Tibial nerve (tissue), 4 donors: Measurements from ENCODE around the gene ROCK2. TPM values are rescaled to one million over a fixed set of nuclear protein-coding genes. Genes with fewer than 3 reads are reported as not detected.

Experiments used
- DNase-seq, 2 donors: peaks; one replicate each; pipeline ENCODE4 v3.0.0-alpha.2; 2019; ENCODE audit warnings: low spot score in 2 of 2
- H3K27ac ChIP-seq, 4 donors: fragments of 200-600 bp; sonication (generic) in 3 of 4; one replicate each; pipeline ENCODE4 v1.5.1; 2017 to 2019; ENCODE audit warnings: mild to moderate bottlenecking in 1 of 4
- H3K27me3 ChIP-seq, 2 donors: fragments of 200-600 bp; sonication (generic) in 1 of 2; one replicate each; pipeline versions ENCODE4 v1.5.1 to v1.6.0; 2017 to 2019
- H3K36me3 ChIP-seq, 3 donors: fragments of 200-600 bp; sonication (generic); one replicate each; pipeline ENCODE4 v1.5.1; 2018 to 2019
- H3K4me1 ChIP-seq, 4 donors: fragments of 200-600 bp; sonication (generic) in 3 of 4; one replicate each; pipeline ENCODE4 v1.5.1; 2017 to 2019
- H3K4me3 ChIP-seq, 4 donors: fragments of 200-600 bp; sonication (generic) in 3 of 4; one replicate each; pipeline ENCODE4 v1.5.1; 2017 to 2019; ENCODE audit warnings: mild to moderate bottlenecking in 1 of 4, moderate library complexity in 1 of 4
- H3K9me3 ChIP-seq, 4 donors: fragments of 200-600 bp; sonication (generic) in 3 of 4; one replicate each; pipeline ENCODE4 v1.5.1; 2017 to 2019
- CTCF ChIP-seq, 5 experiments: fragments of 200-600 bp in 3 of 5; fragments of 450-650 bp in 2 of 5; sonication (generic) in 3 of 5; IDR thresholded peaks; one replicate each; pipeline ENCODE4 v1.5.1; 2016 to 2019; ENCODE audit warnings: antibody characterized with exemption in 5 of 5, mild to moderate bottlenecking in 3 of 5, moderate library complexity in 2 of 5
- EP300 ChIP-seq, 2 donors: sonication (generic); formaldehyde crosslinking; IDR thresholded peaks; one replicate each; pipeline ENCODE4 v1.6.1; 2017; ENCODE audit warnings: antibody characterized with exemption in 2 of 2, mild to moderate bottlenecking in 1 of 2
- POLR2A ChIP-seq, 2 donors: fragments of 450-650 bp; IDR thresholded peaks; one replicate each; pipeline ENCODE4 v1.6.1; 2017; ENCODE audit warnings: antibody characterized with exemption in 2 of 2, mild to moderate bottlenecking in 2 of 2, moderate library complexity in 2 of 2
- WGBS, 2 donors: methylation state at CpG; one replicate each; pipeline ENCODE4 v1.1.5; 2018; 5-methylcytosine and 5-hydroxymethylcytosine counted together
- total RNA-seq, 4 donors: library from RNA; depleted of rRNA; stranded (reverse); fragments of >200 nt; gene quantifications; one replicate each; pipeline ENCODE4 v1.1.0, GENCODE V29; 2016

The ROCK2 gene
- total RNA-seq, 4 donors from 2014 or later = 56.4 to 81.6 (median 60.7) TPM

- H3K4me3 ChIP-seq = no peak overlapping the region
- no peaks in the 10 kb centered on the region for H3K9me3 ChIP-seq
- TF ChIP-seq CTCF (IDR thresholded peaks at IDR 0.05) = no peak
- no peak for TF ChIP-seq POLR2A (IDR thresholded peaks at IDR 0.05)
- no peak for TF ChIP-seq EP300 (IDR thresholded peaks at IDR 0.05)
- no peak for DNase-seq
- H3K27ac ChIP-seq = no peak overlapping the region
- no peaks in the 10 kb centered on the region for H3K27me3 ChIP-seq
- H3K4me1 ChIP-seq = no peaks in the 10 kb centered on the region
- 86 to 88% methylated on average over 6 of the region's 6 CpGs for WGBS, 2 donors
- H3K36me3 ChIP-seq = peaks cover 6 to 61% (median 8%) of the 10 kb centered on the region in 3 donors
Observed at GRCh38 chr2:11180653-11181052, 163.8 kb downstream of the ROCK2 start.

- Histone ChIP-seq H3K36me3 (peaks cover 6 to 58% (median 8%) of the 10 kb centered on the region in 3 donors), H3K4me3 (no peak overlapping the region), H3K9me3 (no peaks in the 10 kb centered on the region), H3K27me3 (no peaks in the 10 kb centered on the region), H3K27ac (no peak overlapping the region), H3K4me1 (peaks cover 0 to 4% (median 0%) of the 10 kb centered on the region in 4 donors)
- TF ChIP-seq CTCF (IDR thresholded peaks at IDR 0.05) (no peak), POLR2A (IDR thresholded peaks at IDR 0.05) (no peak), EP300 (IDR thresholded peaks at IDR 0.05) (no peak)
- DNase-seq = no peak
- 79 to 80% methylated on average over 4 of the region's 4 CpGs for whole genome bisulfite sequencing, 2 donors
Observed at GRCh38 chr2:11179899-11180298, 164.5 kb downstream of the ROCK2 start.

GRCh38 chr2:11179196-11179595 lies 165.2 kb downstream of the ROCK2 start:
- WGBS, 2 donors = 70 to 73% methylated on average over 4 of the region's 4 CpGs
- Histone ChIP-seq H3K36me3 (peaks cover 6 to 56% (median 8%) of the 10 kb centered on the region in 3 donors), H3K27ac (no peak overlapping the region), H3K9me3 (no peaks in the 10 kb centered on the region), H3K27me3 (no peaks in the 10 kb centered on the region), H3K4me3 (no peak overlapping the region), H3K4me1 (peaks cover 0 to 4% (median 0%) of the 10 kb centered on the region in 4 donors)
- TF ChIP-seq POLR2A (IDR thresholded peaks at IDR 0.05) = no peak
- no peak for DNase-seq

GRCh38 chr2:11177871-11178690 lies 166.4 kb downstream of the ROCK2 start:
- Histone ChIP-seq H3K9me3 (no peaks in the 10 kb centered on the region), H3K4me1 (peaks cover 0 to 4% (median 0%) of the 10 kb centered on the region in 4 donors), H3K4me3 (no peak overlapping the region), H3K36me3 (peaks cover 6 to 56% (median 6%) of the 10 kb centered on the region in 3 donors), H3K27me3 (no peaks in the 10 kb centered on the region), H3K27ac (no peak overlapping the region)
- WGBS, 2 donors = 51 to 55% methylated on average over 5 of the region's 5 CpGs
- no peak for DNase-seq
- TF ChIP-seq CTCF (IDR thresholded peaks at IDR 0.05) (no peak), EP300 (IDR thresholded peaks at IDR 0.05) (no peak), POLR2A (IDR thresholded peaks at IDR 0.05) (no peak)

GRCh38 chr2:11175293-11175795 lies 169.1 kb downstream of the ROCK2 start:
- no peak for TF ChIP-seq CTCF (IDR thresholded peaks at IDR 0.05)
- no peak overlapping the region for H3K4me3 ChIP-seq
- H3K27me3 ChIP-seq = no peaks in the 10 kb centered on the region
- DNase-seq = no peak
- 65 to 69% methylated on average over 6 of the region's 6 CpGs for WGBS, 2 donors
- no peaks in the 10 kb centered on the region for H3K9me3 ChIP-seq
- H3K4me1 ChIP-seq = peaks cover 0 to 4% (median 0%) of the 10 kb centered on the region in 4 donors
- no peak overlapping the region for H3K27ac ChIP-seq
- H3K36me3 ChIP-seq = peaks cover 0 to 41% (median 3%) of the 10 kb centered on the region in 3 donors
